ENCODE measurements around the gene PPP1CB.

Gene PPP1CB

GRCh38 chr2:28710545-28710944, 41.1 kb upstream of the PPP1CB start:
- TF ChIP-seq CTCF (IDR thresholded peaks at IDR 0.05; ENCODE audit: extremely low read depth, missing control alignments): no peak

GRCh38 chr2:28713577-28714298, 37.9 kb upstream of the PPP1CB start:
- DNase-seq (ENCODE audit: low spot score): no peak
- no peak for TF ChIP-seq CTCF (IDR thresholded peaks at IDR 0.05; ENCODE audit: extremely low read depth, missing control alignments)

More at GRCh38 chr2:28710545-28710944, 41.1 kb upstream of the PPP1CB start:
- no peak for DNase-seq (ENCODE audit: low spot score)

- no peak for TF ChIP-seq CTCF (IDR thresholded peaks at IDR 0.05; ENCODE audit: extremely low read depth, missing control alignments)
- peak; percentile 35 for DNase-seq (ENCODE audit: low spot score)
Measured at GRCh38 chr2:28716265-28716865, 35.3 kb upstream of the PPP1CB start.

- no peak for TF ChIP-seq CTCF (IDR thresholded peaks at IDR 0.05; ENCODE audit: extremely low read depth, missing control alignments)
- DNase-seq (ENCODE audit: low spot score): no peak
Measured at GRCh38 chr2:28717339-28717758, 34.3 kb upstream of the PPP1CB start.

- TF ChIP-seq CTCF (IDR thresholded peaks at IDR 0.05; ENCODE audit: extremely low read depth, missing control alignments): no peak
Measured at GRCh38 chr2:28720345-28720744, 31.3 kb upstream of the PPP1CB start.

GRCh38 chr2:28721601-28722191, 29.9 kb upstream of the PPP1CB start:
- no peak for TF ChIP-seq CTCF (IDR thresholded peaks at IDR 0.05; ENCODE audit: extremely low read depth, missing control alignments)
- no peak for DNase-seq (ENCODE audit: low spot score)

More at GRCh38 chr2:28720345-28720744, 31.3 kb upstream of the PPP1CB start:
- DNase-seq (ENCODE audit: low spot score): no peak

Data from GM20000 (cell line).